MM.1S (cell line): ENCODE measurements around the gene PPP1R15B.

Experiments
- EZH2 ChIP-seq: fragments of 300-600 bp; sonication (generic); optimal IDR thresholded peaks from 2 replicates; pipeline ENCODE3; 2017; ENCODE audit warnings: low read depth, mild to moderate bottlenecking, antibody characterized with exemption, low read length, mixed read lengths
- EZH2phosphoT487 ChIP-seq: fragments of 300-600 bp; sonication (generic); IDR thresholded peaks from 2 replicates; pipeline ENCODE4 v1.6.1; 2018; ENCODE audit warnings: antibody characterized with exemption, low read length
- TF ChIP-seq, protein P1 (sequence below): fragments of 300-600 bp; sonication (generic); IDR thresholded peaks from 2 replicates; pipeline ENCODE4 v1.5.1; 2016; ENCODE audit warnings: antibody characterized with exemption, low read length, mixed read lengths

DNA sequence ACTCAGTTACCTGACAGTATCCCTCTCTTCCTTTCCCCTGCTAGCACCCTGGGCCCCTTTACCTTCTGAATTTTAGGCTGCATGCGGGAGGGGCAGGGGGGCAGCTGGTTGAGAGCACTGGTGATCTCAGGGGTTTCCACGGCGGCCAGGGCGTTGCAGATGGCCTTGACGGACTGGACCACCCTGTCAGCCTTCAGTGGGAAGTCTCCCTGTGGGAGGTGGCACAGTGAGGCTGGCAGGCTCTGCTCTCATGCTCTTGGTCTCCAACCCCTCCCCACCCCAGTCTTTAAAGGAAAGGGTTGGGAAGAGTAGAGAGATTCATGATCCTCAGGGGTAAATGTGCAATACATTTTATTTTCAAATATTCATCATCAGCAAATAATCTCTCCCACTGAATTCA is 46.0 kb upstream of the PPP1R15B start:
- TF ChIP-seq, protein P1, sequence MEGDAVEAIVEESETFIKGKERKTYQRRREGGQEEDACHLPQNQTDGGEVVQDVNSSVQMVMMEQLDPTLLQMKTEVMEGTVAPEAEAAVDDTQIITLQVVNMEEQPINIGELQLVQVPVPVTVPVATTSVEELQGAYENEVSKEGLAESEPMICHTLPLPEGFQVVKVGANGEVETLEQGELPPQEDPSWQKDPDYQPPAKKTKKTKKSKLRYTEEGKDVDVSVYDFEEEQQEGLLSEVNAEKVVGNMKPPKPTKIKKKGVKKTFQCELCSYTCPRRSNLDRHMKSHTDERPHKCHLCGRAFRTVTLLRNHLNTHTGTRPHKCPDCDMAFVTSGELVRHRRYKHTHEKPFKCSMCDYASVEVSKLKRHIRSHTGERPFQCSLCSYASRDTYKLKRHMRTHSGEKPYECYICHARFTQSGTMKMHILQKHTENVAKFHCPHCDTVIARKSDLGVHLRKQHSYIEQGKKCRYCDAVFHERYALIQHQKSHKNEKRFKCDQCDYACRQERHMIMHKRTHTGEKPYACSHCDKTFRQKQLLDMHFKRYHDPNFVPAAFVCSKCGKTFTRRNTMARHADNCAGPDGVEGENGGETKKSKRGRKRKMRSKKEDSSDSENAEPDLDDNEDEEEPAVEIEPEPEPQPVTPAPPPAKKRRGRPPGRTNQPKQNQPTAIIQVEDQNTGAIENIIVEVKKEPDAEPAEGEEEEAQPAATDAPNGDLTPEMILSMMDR: no peak
- no peak for TF ChIP-seq EZH2
- no peak for TF ChIP-seq EZH2phosphoT487
